ENCODE data around the gene NVL. TPM values are rescaled to one million over a fixed set of nuclear protein-coding genes. Genes with fewer than 3 reads are reported as not detected.

Gene NVL
- total RNA-seq, 4 donors from 2014 or later: 2.6 to 45.2 (median 28.9) TPM

GRCh38 chr1:224182866-224183590, 146.9 kb downstream of the NVL start, which contains the start of gene DEGS1:
Gene DEGS1, plus strand, starts transcription at chr1:224183240. Its CDS starts 97 bp downstream, at chr1:224183337.
- Histone ChIP-seq H3K9me3 (no peaks in the 10 kb centered on the region), H3K4me1 (no peaks in the 10 kb centered on the region), H3K27me3 (no peaks in the 10 kb centered on the region), H3K36me3 (no peaks in the 10 kb centered on the region), H3K27ac (peak within 1 kb of the TSS; percentile 88 to 95), H3K4me3 (peak within 1 kb of the TSS; percentile 74 to 94)
- intact Hi-C loops (cut with DNase I; ENCODE audit: low total_unique reads): no loop called here
- TF ChIP-seq CTCF (IDR thresholded peaks at IDR 0.05): no peak
- TF ChIP-seq POLR2A (IDR thresholded peaks at IDR 0.05): peak; percentile 94 to 98
- DNase-seq: peak; percentile 76 to 78

GRCh38 chr1:224182057-224182865, 147.7 kb downstream of the NVL start:
- H3K9me3 ChIP-seq: no peaks in the 10 kb centered on the region
- no peak for TF ChIP-seq POLR2A (IDR thresholded peaks at IDR 0.05)
- no peak for TF ChIP-seq CTCF (IDR thresholded peaks at IDR 0.05)
- DNase-seq: no peak
- no peaks in the 10 kb centered on the region for H3K27me3 ChIP-seq
- H3K27ac ChIP-seq: peak overlapping the region; percentile 88 to 95
- intact Hi-C loops (cut with DNase I; ENCODE audit: low total_unique reads): no loop called here
- no peaks in the 10 kb centered on the region for H3K4me1 ChIP-seq
- H3K36me3 ChIP-seq: no peaks in the 10 kb centered on the region
- H3K4me3 ChIP-seq: peak overlapping the region; percentile 74 to 94

GRCh38 chr1:224181453-224181810, 148.5 kb downstream of the NVL start:
- Histone ChIP-seq H3K27me3 (no peaks in the 10 kb centered on the region), H3K36me3 (no peaks in the 10 kb centered on the region), H3K4me3 (no peak overlapping the region), H3K4me1 (no peaks in the 10 kb centered on the region), H3K9me3 (no peaks in the 10 kb centered on the region), H3K27ac (no peak overlapping the region)
- no peak for TF ChIP-seq POLR2A (IDR thresholded peaks at IDR 0.05)
- no peak for TF ChIP-seq CTCF (IDR thresholded peaks at IDR 0.05)
- intact Hi-C loops (cut with DNase I; ENCODE audit: low total_unique reads): no loop called here
- no peak for DNase-seq

GRCh38 chr1:224180783-224181452, 149.1 kb downstream of the NVL start:
- intact Hi-C loops (cut with DNase I; ENCODE audit: low total_unique reads): no loop called here
- Histone ChIP-seq H3K9me3 (no peaks in the 10 kb centered on the region), H3K27ac (no peak overlapping the region), H3K4me1 (no peaks in the 10 kb centered on the region), H3K4me3 (no peak overlapping the region), H3K36me3 (no peaks in the 10 kb centered on the region), H3K27me3 (no peaks in the 10 kb centered on the region)
- TF ChIP-seq CTCF (IDR thresholded peaks at IDR 0.05) (no peak), POLR2A (IDR thresholded peaks at IDR 0.05) (no peak)
- no peak for DNase-seq

Measured in uterus (tissue), 4 donors.